Neutrophil (primary cell): ENCODE data around the gene PSMA6.
"Not testable (repeated sequence)": the region's sequence is repeated elsewhere in the genome, so short reads cannot be mapped to it uniquely, and the experiment has no call there.

ENCODE experiments used
- H3K27ac ChIP-seq: fragments of 200-600 bp; sonication (generic); 2 replicates; pipeline ENCODE4 v1.5.1; 2016; ENCODE audit warnings: mild to moderate bottlenecking, moderate library complexity
- H3K27me3 ChIP-seq: fragments of 200-600 bp; sonication (generic); 2 replicates; pipeline ENCODE4 v1.6.0; 2016; ENCODE audit warnings: mild to moderate bottlenecking
- H3K36me3 ChIP-seq: fragments of 200-600 bp; sonication (generic); 2 replicates; pipeline ENCODE4 v1.5.1; 2017
- H3K4me1 ChIP-seq, 2 experiments: fragments of 200-600 bp in 1 of 2; sonication (generic) in 1 of 2; 1 replicate in 1 of 2; 2 replicates in 1 of 2; pipeline versions ENCODE4 v1.5.1 to v1.6.1; 2013 to 2016; ENCODE audit warnings: low read depth in 1 of 2, low read length in 1 of 2, mild to moderate bottlenecking in 1 of 2, moderate library complexity in 1 of 2; ENCODE audit not compliant: control insufficient read depth in 1 of 2, insufficient read depth in 1 of 2
- H3K4me3 ChIP-seq, 2 experiments: fragments of 200-600 bp in 1 of 2; sonication (generic) in 1 of 2; 1 replicate in 1 of 2; 2 replicates in 1 of 2; pipeline ENCODE4 v1.5.1; 2013 to 2016; ENCODE audit warnings: low read depth in 1 of 2, low read length in 1 of 2, mild to moderate bottlenecking in 1 of 2, moderate library complexity in 1 of 2
- H3K9me3 ChIP-seq: fragments of 200-600 bp; sonication (generic); 2 replicates; pipeline ENCODE4 v1.5.1; 2016
- TF ChIP-seq, protein P1 (sequence below): fragments of 200-600 bp; sonication (generic); IDR thresholded peaks from 2 replicates; pipeline ENCODE4 v1.5.1; 2016; ENCODE audit warnings: antibody characterized with exemption

Gene PSMA6

DNA sequence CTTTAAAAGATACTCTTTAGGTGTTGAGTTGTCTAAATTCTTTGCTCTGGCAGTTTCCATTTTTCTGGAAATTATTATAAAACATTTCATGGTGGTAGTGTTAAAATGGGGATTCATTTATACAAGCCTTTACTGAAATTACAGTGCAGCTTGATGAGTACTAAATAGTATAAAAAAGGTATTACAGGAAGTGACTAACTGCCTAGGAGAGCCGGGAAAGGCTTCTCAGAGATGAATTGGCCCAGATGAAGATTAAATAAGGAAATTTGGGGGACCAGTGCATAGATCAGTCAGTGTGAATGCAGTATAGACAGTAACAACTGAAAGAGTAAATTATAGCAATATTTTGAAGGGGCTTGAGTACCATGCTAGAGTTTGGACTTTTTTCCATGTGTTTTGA lies 7.5 kb downstream of the PSMA6 start:
- Histone ChIP-seq H3K4me1 (peaks cover 64 to 67% of the 10 kb centered on the region in 2 experiments), H3K27me3 (no peaks in the 10 kb centered on the region), H3K36me3 (no peaks in the 10 kb centered on the region), H3K4me3 (no peak overlapping the region), H3K27ac (peak overlapping the region; percentile 9), H3K9me3 (no peaks in the 10 kb centered on the region)
- TF ChIP-seq, protein P1, sequence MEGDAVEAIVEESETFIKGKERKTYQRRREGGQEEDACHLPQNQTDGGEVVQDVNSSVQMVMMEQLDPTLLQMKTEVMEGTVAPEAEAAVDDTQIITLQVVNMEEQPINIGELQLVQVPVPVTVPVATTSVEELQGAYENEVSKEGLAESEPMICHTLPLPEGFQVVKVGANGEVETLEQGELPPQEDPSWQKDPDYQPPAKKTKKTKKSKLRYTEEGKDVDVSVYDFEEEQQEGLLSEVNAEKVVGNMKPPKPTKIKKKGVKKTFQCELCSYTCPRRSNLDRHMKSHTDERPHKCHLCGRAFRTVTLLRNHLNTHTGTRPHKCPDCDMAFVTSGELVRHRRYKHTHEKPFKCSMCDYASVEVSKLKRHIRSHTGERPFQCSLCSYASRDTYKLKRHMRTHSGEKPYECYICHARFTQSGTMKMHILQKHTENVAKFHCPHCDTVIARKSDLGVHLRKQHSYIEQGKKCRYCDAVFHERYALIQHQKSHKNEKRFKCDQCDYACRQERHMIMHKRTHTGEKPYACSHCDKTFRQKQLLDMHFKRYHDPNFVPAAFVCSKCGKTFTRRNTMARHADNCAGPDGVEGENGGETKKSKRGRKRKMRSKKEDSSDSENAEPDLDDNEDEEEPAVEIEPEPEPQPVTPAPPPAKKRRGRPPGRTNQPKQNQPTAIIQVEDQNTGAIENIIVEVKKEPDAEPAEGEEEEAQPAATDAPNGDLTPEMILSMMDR, result no peak

DNA sequence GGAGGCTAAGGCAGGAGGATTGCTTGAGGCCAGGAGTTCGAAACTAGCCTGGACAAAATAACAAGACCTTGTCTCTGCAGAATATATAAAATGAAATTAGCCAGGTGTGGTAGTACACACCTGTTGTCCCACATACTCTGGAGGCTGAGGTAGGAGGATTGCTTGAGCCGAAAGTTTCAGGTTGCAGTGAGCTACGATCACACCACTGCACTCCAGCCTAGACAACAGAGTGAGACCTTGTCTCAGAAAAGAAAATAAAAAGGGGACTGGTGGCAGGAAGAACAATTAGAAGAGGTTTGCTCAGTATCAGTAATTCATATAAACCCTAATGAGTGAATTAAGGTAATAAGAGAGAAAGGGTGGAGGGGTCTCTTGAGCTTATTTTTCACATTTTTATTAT lies 8.0 kb downstream of the PSMA6 start:
- H3K27ac ChIP-seq, result peak overlapping the region; percentile 75
- H3K4me1 ChIP-seq, result peaks cover 62 to 71% of the 10 kb centered on the region in 2 experiments
- TF ChIP-seq, protein P1, result no peak
- no peaks in the 10 kb centered on the region for H3K9me3 ChIP-seq
- H3K27me3 ChIP-seq, result no peaks in the 10 kb centered on the region
- H3K36me3 ChIP-seq, result no peaks in the 10 kb centered on the region
- H3K4me3 ChIP-seq, result no peak overlapping the region

DNA sequence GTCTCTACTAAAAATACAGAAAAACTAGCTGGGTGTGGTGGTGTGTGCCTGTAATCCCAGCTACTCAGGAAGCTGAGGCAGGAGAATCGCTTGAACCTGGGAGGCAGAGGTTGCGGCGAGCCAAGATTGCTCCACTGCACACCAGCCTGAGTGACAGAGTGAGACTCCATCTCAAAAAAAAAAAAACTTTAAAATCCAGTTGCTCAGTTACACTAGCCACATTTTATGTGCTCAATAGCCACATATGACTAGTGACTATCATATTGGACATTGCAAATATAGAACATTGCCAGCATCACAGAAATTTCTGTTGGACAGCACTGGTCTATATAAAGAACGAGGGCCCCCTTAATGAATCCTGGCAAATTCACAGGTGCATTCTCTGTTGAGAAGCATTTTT lies 9.2 kb downstream of the PSMA6 start:
- not testable (repeated sequence) for H3K9me3 ChIP-seq
- peak overlapping the region; percentile 75 for H3K27ac ChIP-seq

DNA sequence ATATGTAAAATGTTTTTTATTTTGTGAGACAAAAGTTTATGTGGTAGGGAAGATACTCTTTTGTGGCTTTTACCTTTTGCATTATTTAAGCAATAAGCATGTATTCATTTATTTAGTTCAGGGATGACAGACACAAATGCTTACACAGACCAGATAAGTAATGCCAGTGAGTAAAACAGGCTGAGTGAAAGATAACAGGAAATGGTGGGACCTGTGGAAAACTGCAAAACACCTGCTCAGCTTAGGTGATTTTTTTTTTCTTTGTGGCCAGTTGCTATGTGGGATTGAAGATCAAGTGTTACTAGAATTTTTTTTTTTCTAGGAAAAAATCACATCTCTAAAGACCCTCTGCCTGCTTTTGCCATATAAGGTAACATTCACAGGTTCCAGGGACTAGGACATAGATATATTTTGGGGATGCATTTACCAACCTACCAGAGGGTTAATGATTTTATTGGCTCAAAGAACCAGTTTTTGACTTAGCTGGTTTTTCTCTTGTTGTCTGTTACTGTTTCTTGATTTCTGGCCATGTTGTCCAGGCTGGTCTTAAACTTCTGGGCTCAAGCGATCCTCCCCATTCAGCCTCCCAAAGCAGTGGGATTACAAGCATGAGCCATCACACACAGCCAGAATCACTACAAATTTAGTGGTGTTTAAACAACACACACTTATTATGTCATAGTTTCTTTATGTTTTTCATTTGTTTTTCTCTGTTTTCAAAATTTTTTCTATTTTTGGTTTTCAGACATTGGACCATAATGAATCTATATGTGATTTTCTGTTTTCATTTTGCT lies 9.8 kb downstream of the PSMA6 start:
- H3K36me3 ChIP-seq, result no peaks in the 10 kb centered on the region
- TF ChIP-seq, protein P1, result no peak
- no peaks in the 10 kb centered on the region for H3K27me3 ChIP-seq
- peaks cover 52 to 56% of the 10 kb centered on the region in 2 experiments for H3K4me1 ChIP-seq
- no peaks in the 10 kb centered on the region for H3K9me3 ChIP-seq
- peak overlapping the region; percentile 75 for H3K27ac ChIP-seq
- no peak overlapping the region for H3K4me3 ChIP-seq

More for the DNA sequence above, 9.2 kb downstream of the PSMA6 start:
- H3K4me3 ChIP-seq, H3K36me3 ChIP-seq, H3K27me3 ChIP-seq: not testable (repeated sequence)
- H3K4me1 ChIP-seq, result peaks cover 58 to 62% of the 10 kb centered on the region in 2 experiments

DNA sequence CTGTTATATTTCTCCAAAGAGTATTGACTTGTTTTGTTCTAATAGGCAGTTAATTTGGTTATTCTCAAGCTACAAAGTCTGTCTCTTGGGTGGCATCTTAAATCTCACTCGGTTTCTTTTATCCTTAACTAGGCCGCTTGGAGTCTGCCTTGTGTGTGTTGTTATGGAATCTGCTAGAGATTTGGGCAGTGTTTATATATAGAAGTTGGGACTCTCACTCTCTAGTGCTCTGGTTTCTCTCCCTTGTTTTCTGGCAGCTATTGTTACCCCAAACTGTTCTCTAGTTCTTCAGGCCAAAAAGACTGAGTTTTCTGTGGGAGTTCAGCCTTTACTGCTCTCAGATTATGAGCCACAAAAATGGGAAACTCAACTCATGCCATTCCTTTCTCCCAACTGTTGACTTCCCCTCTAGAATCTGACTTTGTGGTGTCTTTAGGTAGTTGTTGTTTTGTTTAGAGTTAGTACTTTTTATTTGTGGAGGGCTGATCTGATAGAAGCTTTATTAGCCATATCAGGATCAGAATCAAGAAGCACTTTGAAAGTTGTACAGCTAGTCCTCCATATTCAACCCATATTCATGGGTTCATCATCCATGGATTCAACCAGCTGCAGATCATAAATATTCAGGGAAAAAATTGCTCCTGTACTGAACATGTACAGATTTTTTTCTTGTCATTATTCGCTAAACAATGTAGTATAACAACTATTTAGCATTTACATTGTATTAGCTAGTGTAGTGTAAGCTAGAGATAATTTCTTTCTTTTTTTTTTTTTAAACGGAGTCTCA lies 11.2 kb downstream of the PSMA6 start:
- Histone ChIP-seq H3K4me1 (peaks cover 38 to 41% of the 10 kb centered on the region in 2 experiments), H3K9me3 (no peaks in the 10 kb centered on the region), H3K4me3 (no peak overlapping the region), H3K27ac (no peak overlapping the region), H3K36me3 (peaks cover 5% of the 10 kb centered on the region), H3K27me3 (no peaks in the 10 kb centered on the region)
- TF ChIP-seq, protein P1, result no peak
